PFSK-1 (cell line): ENCODE measurements around the gene LGR5.

ENCODE experiments used
- FOXP2 ChIP-seq: optimal IDR thresholded peaks from 2 replicates; pipeline ENCODE3; 2011; ENCODE audit warnings: borderline replicate concordance, control low read depth, inconsistent platforms; ENCODE audit not compliant: insufficient read depth; ENCODE audit errors: extremely low read length, extremely low read depth
- POLR2AphosphoS5 ChIP-seq: IDR thresholded peaks from 2 replicates; pipeline ENCODE4 v1.6.1; 2012; ENCODE audit warnings: low read depth, mild to moderate bottlenecking, control low read depth, low read length, moderate library complexity
- REST ChIP-seq, 2 experiments: IDR thresholded peaks; 2 replicates each; pipeline versions ENCODE4 v1.6.1 to v1.8.0; 2011 to 2012; ENCODE audit warnings: low read depth in 2 of 2, low read length in 2 of 2, control low read depth in 1 of 2, inconsistent platforms in 1 of 2, mild to moderate bottlenecking in 1 of 2, moderate library complexity in 1 of 2; ENCODE audit not compliant: insufficient read depth in 1 of 2
- SIN3A ChIP-seq: IDR thresholded peaks from 2 replicates; pipeline ENCODE4 v1.6.1; 2012; ENCODE audit warnings: mild to moderate bottlenecking, low read length, moderate library complexity, borderline replicate concordance; ENCODE audit not compliant: insufficient read depth
- TAF1 ChIP-seq: IDR thresholded peaks from 2 replicates; pipeline ENCODE4 v1.6.1; 2012; ENCODE audit warnings: low read length, control low read depth, borderline replicate concordance; ENCODE audit not compliant: insufficient read depth

- TF ChIP-seq POLR2AphosphoS5, result no peak
- TF ChIP-seq SIN3A, result no peak
- no peak for TF ChIP-seq REST (IDR thresholded peaks at IDR 0.05; ENCODE audit: insufficient read depth in 1 of 2, low read depth in 2 of 2, low read length in 2 of 2)
- TF ChIP-seq TAF1, result no peak
- TF ChIP-seq FOXP2, result no peak
Measured at GRCh38 chr12:71601546-71601945, 161.9 kb downstream of the LGR5 start.
